Stimulated activated CD8-positive, alpha-beta memory T cell treated with anti-CD3 and anti-CD28 coated beads, Interleukin-4, amount 100 ng/mL, for 24 hours (primary cell): ENCODE results near the gene GNB1L.
A peak's percentile ranks its signal among the peaks of the same experiment; 100 is the strongest.

Source experiments
- DNase-seq: peaks from one replicate; pipeline ENCODE4 v3.0.0-alpha.2; 2020; ENCODE audit warnings: low read depth

GNB1L gene, protein sequence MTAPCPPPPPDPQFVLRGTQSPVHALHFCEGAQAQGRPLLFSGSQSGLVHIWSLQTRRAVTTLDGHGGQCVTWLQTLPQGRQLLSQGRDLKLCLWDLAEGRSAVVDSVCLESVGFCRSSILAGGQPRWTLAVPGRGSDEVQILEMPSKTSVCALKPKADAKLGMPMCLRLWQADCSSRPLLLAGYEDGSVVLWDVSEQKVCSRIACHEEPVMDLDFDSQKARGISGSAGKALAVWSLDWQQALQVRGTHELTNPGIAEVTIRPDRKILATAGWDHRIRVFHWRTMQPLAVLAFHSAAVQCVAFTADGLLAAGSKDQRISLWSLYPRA

GRCh38 chr22:19854778-19855503 is at the start of gene GNB1L, which contains the start of gene RTL10:
TSS of gene GNB1L (minus strand) at chr22:19854874. CDS start at chr22:19821355, 33,519 bp downstream.
TSS of gene RTL10 (minus strand) at chr22:19854874. CDS start at chr22:19852261, 2,613 bp downstream.
- DNase-seq, result peak; percentile 95

DNA sequence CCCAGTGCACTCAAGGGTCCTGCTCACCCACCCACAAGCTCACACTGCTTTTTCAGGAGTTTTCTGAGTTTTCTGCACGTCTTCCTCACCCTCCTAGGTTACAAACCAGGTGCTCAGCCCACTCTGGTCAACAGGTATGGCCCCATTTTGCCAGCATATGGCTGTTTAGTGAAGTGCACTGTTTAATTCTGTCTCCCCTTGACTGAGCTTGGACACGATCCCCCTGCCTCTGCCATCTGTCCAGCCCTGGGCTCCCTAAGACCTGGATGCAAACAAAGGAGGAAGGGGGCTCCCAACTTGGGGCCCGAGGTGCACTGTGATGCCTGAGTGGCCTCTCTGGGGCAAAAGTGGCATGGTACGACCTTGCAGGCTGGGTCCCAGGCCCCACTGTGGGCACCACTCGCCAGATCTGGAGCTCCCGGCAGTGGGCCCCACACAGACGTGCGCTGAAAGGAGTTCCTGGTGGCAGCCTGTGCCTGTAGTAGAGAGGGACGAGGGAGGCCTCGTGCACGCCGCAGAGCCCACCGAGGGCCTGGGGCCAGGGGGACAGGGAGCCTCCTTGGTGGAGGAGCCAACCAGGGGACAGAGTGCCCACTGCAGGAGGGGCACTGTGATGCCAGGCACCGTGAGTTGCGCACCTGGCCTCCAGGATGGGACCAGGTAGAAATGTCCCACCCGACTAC is 49.6 kb upstream of the GNB1L start:
- DNase-seq, result no peak

DNA sequence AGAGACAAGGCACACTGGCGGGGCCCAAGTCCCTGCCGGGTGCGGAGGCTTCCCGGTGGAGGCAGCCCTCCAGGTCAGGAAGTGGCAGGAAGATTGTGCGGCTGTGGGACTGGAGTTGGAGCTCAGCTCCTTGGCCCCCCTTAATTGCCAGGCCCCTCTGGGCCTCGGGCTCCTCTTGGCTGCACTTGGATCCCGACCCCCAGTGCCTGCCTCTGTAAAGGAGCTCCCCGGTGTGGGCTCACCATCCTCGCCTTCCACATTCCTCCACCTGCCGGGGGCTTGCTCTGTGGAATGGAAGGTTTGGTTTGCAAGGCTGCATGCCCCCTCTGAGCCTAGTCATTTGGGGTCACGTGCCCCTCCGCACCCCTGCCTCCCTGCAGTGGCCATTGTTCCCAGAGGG is 48.8 kb upstream of the GNB1L start:
- DNase-seq, result no peak

GRCh38 chr22:19903031-19903430 is 48.4 kb upstream of the GNB1L start:
- DNase-seq, result no peak

- no peak for DNase-seq
Observed at GRCh38 chr22:19902245-19902715, 47.6 kb upstream of the GNB1L start.

GRCh38 chr22:19901577-19902244 is 47.0 kb upstream of the GNB1L start:
- no peak for DNase-seq

- DNase-seq, result no peak
Observed at GRCh38 chr22:19900707-19901436, 46.2 kb upstream of the GNB1L start.

GRCh38 chr22:19898831-19899567 is 44.3 kb upstream of the GNB1L start:
- no peak for DNase-seq

DNA sequence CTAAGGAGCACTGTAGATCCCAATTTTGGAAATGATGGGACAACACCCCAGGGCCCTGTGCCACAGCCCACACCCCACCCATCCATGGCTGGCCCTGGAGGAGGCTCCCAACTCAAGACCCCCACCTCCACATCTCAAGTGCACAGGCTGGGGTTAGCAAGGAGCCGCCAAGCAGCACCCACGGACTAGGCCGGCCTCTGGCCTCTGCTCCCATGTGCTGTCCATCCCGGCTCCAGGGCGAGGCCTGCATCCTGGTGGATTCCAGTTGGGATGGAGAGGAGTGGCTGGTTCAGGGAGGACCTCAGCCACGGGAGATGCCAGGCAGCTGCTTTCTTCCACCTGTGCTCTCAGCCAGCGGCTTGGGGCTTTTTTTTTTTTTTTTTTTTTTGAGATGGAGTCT is 43.5 kb upstream of the GNB1L start:
- no peak for DNase-seq

DNA sequence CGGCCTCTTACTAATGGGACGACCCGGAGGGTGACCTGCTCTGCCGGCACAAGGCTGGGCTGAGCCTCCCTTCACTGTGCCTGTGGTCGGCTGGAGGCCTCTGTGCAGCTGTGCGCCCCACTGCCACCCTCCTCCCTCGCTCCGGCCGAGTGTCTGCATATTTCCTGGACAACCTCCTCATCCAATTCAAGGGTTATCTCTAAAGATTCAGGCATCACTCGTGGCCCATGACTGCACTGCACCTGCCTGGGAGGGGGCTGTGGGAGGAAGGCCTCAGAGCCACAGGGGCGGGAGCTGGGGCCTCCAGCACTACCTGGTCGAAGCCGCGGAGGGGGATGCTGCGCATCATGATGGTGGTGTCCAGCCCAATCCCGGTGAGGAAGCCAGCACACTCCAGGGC is 43.1 kb upstream of the GNB1L start:
- DNase-seq, result no peak

- DNase-seq, result no peak
Observed at GRCh38 chr22:19896665-19897355, 42.1 kb upstream of the GNB1L start.

DNA sequence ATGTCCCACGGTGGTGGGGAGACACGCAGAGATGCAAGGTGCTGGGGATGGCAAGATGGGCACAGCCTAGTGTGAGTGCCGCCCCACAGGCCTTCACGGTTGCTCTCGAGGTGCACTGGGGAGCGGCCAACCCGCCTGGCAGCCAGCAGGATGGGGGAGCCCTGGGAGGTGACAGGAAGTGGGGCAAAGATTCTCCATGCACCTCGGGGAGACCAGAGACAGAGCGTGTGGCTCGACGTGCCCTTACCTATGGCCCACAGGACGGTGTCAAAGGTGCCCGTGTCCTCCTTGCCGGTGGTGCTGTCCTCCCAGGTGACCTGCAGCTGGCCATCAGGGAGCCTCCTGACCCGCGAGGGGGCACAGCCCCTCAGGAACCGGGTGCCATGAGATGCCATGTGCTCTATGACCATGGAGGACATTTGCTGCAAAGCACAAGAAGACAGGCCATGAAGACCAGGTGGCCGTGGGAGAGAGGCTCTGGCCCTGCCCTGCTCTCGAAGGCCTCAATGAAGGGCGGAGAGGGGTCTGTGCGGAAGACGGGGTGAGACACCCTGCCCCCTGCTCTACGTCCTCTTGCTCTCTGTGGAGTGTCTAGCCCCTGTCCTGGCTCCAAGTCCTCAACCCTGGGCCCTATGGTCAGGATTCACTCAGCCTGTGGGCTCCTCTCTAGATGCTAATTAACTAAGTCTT is 40.6 kb upstream of the GNB1L start:
- no peak for DNase-seq

- no peak for DNase-seq
Observed at GRCh38 chr22:19893363-19893762, 38.7 kb upstream of the GNB1L start.

DNA sequence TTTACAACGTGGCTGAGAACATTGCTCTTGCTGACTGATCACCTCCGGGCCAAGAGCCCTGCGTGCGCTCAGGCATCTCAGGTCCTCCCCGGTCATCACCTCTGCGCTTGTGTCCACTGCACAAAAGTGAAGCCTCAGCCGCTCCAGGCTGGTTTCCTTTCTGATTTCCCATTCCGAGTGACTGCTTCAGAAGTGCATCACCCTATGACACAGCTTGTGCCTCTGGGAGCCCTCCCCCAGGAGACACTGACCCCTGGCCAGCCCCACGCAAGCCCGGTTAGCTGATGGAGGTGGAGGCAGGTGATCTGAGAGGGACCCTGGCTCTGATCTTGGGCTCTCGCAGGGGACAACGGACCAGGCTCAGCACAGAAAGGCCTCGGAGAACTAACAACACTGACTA is 38.3 kb upstream of the GNB1L start:
- DNase-seq, result no peak

DNA sequence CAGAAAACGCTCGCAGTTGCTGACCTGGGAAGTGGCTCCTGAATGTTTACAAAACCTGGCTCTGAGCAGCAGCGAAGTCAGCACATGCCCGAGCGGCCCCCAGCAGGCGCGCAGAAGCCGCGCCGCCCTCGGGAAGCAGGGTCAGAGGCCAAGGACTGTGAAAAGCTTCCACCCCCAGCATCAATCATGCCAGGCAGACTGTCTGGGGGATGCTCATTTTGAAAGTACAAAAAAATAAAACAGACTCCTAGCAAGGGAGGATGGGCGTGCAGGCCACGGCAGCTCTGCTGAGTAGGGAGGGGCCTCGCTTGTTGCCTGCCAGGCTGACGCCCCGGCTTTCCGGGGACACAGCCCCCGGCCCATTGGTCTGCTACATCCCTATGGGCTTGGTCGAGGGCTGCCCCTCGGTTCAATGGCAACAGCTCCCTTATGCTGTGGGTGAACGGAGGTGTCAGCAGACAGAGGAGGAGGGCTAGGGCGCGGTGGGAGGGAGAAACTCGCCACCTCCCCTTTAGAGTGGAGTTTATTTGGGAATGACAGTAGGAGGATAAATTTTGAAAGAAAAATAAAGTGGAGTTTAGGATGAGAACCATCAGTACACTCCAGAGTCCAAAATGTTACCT is 37.7 kb upstream of the GNB1L start:
- DNase-seq, result peak; percentile 46

- peak; percentile 75 for DNase-seq
Observed at GRCh38 chr22:19891317-19892256, 36.9 kb upstream of the GNB1L start.

DNA sequence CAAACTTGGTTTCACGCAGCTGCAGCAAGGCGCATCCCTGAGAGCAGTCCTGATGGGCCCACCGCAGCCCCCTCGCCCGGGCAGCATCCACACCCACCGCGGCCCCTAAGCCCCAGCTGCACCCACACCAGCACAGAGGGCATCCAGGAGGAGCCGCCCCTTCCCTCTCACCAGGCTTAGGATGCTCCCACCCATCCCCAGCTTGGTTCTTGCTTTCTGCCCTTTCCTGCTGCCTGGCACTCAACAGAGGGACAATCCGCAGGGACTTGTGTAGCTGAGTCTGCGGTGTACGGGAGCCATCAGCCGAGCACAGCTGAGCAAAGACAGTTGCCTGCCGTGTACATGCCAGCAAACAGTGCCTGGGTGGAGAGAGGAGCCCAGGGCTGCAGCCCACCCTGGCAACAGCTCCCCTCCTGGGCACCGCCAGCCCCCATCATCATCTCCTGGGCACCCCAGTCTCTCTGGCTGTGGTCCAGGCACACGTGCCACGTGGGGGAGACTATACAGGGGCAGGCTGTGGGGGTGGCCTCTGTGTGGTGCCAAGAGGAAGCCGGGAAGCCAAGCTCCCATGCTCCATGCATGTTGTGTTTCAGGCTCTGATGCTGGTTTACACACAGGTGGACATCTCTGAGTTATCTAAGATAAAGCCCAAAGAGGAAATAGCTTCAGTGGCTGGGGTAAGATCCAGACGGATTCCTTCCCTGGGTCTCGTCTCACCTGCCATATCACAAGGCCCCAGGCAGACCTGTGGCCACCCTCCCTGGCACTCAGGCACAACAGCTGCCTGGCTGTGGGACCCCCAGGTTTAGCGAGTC is 36.0 kb upstream of the GNB1L start:
- DNase-seq, result no peak
